Activated naive CD8-positive, alpha-beta T cell treated with anti-CD3 and anti-CD28 coated beads for 36 hours (primary cell): Measurements from ENCODE around the gene LRRN3. TPM values are rescaled to one million over a fixed set of nuclear protein-coding genes. Genes with fewer than 3 reads are reported as not detected.

Source experiments
- DNase-seq: peaks from one replicate; pipeline ENCODE4 v3.0.0; 2021
- H3K27ac Mint-ChIP-seq: one replicate; pipeline ENCODE4 v1.8.0; 2022; ENCODE audit warnings: mild to moderate bottlenecking, moderate library complexity, mixed read lengths
- H3K27me3 Mint-ChIP-seq: one replicate; pipeline ENCODE4 v1.8.0; 2022; ENCODE audit warnings: mild to moderate bottlenecking, mixed read lengths
- H3K36me3 Mint-ChIP-seq: one replicate; pipeline ENCODE4 v1.8.0; 2021; ENCODE audit warnings: mild to moderate bottlenecking, mixed read lengths
- H3K4me1 Mint-ChIP-seq: one replicate; pipeline ENCODE4 v1.8.0; 2021; ENCODE audit warnings: mixed read lengths
- H3K4me3 Mint-ChIP-seq: one replicate; pipeline ENCODE4 v1.8.0; 2022; ENCODE audit warnings: mild to moderate bottlenecking, moderate library complexity, mixed read lengths
- H3K9me3 Mint-ChIP-seq: one replicate; pipeline ENCODE4 v1.8.0; 2022; ENCODE audit warnings: mixed read lengths
- total RNA-seq, 2 experiments: library from RNA; stranded (reverse); gene quantifications; one replicate each; pipeline ENCODE4 v1.2.3, GENCODE V29; 2021

The LRRN3 gene
- 10 to 100 TPM; 89.3 to 93.6 TPM for total RNA-seq

DNA sequence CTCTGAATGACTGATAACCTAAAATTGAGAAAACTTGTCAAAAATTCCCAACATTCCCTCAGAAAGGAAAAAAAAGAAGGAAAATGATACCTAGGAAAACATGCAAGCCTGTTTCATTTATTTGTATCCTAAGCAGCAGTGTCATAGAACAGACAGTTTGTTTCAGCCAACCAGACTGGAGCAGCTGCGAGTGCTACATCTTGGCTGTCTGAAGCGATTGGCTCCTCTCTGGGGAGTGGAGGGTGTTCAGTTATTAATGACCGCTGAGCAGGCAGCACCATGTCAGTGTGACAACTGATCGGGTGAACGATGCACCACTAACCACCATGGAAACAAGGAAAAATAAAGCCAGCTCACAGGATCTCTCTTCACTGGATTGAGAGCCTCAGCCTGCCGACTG is at the start of gene LRRN3:
TSS of gene LRRN3 (plus strand) at position 282 of the 400 bp plus-strand sequence. CDS start 31,646 bp downstream, outside the sequence.
- no peaks in the 10 kb centered on the region for H3K27me3 Mint-ChIP-seq
- H3K4me1 Mint-ChIP-seq: peaks cover 48% of the 10 kb centered on the region
- H3K27ac Mint-ChIP-seq: peak within 1 kb of the TSS; percentile 91
- peaks cover 41% of the 10 kb centered on the region for H3K36me3 Mint-ChIP-seq
- DNase-seq: peak; percentile 72
- no peaks in the 10 kb centered on the region for H3K9me3 Mint-ChIP-seq
- H3K4me3 Mint-ChIP-seq: peak within 1 kb of the TSS; percentile 96

DNA sequence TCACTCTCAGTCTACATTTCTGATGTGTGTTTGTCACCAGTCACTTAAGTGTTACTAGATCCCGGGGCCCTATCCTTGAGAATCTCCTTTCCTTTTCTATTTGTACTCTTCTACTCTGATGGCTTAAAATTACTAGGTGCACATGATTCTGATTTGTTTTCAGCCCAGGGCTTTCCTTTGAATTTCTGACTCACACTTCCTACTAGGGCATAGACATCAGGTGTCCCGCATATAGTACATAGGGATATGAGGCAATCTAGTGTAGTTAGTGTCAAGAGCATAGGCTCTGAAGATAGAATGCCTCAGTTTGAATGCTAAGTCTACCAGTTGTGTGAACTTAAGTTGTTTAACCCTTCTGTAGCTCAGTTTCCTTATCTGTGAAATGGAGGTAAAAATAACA is 49.4 kb upstream of the LRRN3 start:
- Mint-ChIP-seq H3K9me3 (no peaks in the 10 kb centered on the region), H3K27ac (peak overlapping the region; percentile 80), H3K27me3 (no peaks in the 10 kb centered on the region), H3K4me3 (peak overlapping the region; percentile 59), H3K36me3 (peaks cover 2% of the 10 kb centered on the region), H3K4me1 (peaks cover 30% of the 10 kb centered on the region)
- DNase-seq: no peak

DNA sequence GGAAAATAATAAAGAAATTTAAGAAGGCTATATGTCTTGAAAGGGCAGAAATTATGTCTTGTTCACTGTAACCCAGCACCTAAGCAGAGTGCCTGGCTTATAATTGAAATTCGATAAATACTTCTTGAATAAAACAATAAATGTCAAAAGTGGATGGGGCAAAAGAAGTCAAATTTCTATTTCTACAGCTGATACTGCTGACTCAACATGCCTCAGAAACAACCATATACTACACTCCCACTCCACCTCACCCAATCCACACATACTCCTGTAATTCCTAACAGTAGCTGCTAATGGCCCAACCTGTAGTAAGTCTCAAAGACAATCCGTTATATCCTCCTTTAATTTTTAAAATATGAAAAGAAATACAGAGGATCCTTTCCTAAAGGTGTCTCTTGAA is 48.1 kb upstream of the LRRN3 start:
- peaks cover 1% of the 10 kb centered on the region for H3K9me3 Mint-ChIP-seq
- H3K4me1 Mint-ChIP-seq: peaks cover 28% of the 10 kb centered on the region
- H3K36me3 Mint-ChIP-seq: peaks cover 2% of the 10 kb centered on the region
- no peak overlapping the region for H3K27ac Mint-ChIP-seq
- no peak for DNase-seq
- no peak overlapping the region for H3K4me3 Mint-ChIP-seq
- H3K27me3 Mint-ChIP-seq: no peaks in the 10 kb centered on the region

DNA sequence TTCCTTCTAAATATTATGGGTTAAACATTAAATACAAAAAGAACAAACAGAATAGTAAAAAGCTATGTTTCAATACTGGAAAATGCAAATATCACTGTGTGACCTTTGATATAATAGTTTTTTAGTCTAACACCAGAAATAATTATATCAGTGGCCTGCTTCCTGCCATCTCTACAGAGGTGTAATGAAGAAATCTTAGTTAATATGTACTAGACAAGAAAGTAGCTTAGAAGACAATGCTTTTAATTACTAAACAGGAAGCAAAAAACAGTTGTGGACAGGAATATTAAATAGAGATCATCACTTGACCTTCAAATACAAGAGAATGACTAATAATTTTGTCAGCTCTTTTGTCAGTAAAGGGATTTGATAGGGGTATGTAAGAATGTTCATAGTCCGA is 47.4 kb upstream of the LRRN3 start:
- Mint-ChIP-seq H3K27ac (peak overlapping the region; percentile 23), H3K4me3 (no peak overlapping the region), H3K4me1 (peaks cover 21% of the 10 kb centered on the region), H3K27me3 (no peaks in the 10 kb centered on the region), H3K36me3 (peaks cover 2% of the 10 kb centered on the region), H3K9me3 (peaks cover 1% of the 10 kb centered on the region)
- no peak for DNase-seq

DNA sequence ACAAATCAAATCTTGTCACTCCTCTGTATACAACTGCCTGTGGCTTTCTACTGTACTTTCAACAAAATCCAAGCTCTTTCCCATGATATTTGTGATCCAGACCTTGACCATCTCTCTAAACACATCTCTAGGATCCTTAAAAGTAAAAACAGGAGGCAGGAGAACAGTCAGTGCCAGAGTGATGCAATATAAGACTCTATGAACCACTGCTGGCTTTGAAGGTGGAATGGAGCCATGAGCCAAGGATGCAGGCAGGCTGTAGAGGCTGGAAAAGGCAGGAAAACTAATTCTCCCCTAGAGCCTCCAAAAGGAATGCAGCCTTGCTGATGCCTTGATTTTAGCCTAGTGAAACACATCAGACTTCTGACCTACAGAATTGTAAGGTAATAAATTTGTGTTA is 45.5 kb upstream of the LRRN3 start:
- H3K4me1 Mint-ChIP-seq: peaks cover 22% of the 10 kb centered on the region
- H3K36me3 Mint-ChIP-seq: no peaks in the 10 kb centered on the region
- H3K27me3 Mint-ChIP-seq: no peaks in the 10 kb centered on the region
- DNase-seq: no peak
- H3K4me3 Mint-ChIP-seq: no peak overlapping the region
- no peak overlapping the region for H3K27ac Mint-ChIP-seq
- H3K9me3 Mint-ChIP-seq: peaks cover 1% of the 10 kb centered on the region

DNA sequence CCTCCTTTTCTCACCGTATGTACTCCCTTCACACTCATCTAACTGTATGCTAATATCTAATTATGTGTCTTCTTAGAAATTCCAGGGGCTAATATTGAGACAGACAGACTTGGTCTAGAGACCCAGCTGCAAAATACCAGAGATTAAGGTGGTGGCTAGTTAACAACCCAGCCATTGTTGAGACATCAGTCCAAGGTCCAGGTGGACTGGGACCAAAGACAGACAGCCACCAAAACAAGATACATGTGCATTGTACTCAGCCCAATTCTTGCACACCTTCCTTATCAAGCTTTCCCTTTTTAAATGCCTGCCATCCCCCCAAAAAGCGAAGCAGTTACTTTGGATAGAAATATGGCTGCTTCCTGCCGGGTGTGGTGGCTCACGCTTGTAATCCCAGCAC is 43.3 kb upstream of the LRRN3 start:
- no peak for DNase-seq
- Mint-ChIP-seq H3K36me3 (peaks cover 3% of the 10 kb centered on the region), H3K27me3 (no peaks in the 10 kb centered on the region), H3K4me1 (peaks cover 20% of the 10 kb centered on the region), H3K9me3 (peaks cover 1% of the 10 kb centered on the region), H3K27ac (no peak overlapping the region), H3K4me3 (no peak overlapping the region)

DNA sequence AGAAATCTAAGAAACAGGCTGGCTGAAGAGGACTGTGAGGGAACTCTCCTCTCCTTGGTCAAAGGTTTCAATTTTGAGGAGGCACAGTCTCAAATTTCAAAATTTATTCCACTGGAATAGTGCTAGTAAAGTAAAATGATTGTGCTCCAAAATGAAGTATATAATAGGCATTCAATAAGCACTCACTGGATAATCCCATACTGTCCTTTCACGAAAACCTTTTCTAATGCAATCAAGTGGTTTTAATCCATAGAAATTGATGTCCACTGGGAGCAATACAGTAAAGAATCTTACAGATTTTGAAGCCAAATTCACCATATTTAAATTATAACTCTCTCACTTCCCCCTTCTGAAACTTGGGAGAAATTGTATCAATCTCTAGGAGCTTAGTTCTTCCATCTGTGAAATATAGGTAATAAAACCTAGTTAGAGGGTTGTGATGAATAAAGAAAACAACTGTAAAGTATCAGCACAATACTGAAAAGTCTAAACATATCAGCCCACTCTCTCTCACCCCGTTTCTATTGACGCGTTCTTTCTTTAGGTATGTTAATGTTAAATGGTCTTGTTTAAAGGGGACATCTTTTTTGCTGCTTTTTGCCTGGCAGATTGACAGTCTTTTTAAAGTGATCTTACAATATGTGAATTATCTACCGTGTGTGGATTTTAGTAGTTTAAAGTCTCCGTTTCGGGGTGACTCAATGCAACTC is 40.8 kb upstream of the LRRN3 start:
- Mint-ChIP-seq H3K36me3 (peaks cover 5% of the 10 kb centered on the region), H3K9me3 (peaks cover 1% of the 10 kb centered on the region), H3K27me3 (no peaks in the 10 kb centered on the region), H3K4me3 (no peak overlapping the region), H3K27ac (no peak overlapping the region), H3K4me1 (peaks cover 20% of the 10 kb centered on the region)
- no peak for DNase-seq

DNA sequence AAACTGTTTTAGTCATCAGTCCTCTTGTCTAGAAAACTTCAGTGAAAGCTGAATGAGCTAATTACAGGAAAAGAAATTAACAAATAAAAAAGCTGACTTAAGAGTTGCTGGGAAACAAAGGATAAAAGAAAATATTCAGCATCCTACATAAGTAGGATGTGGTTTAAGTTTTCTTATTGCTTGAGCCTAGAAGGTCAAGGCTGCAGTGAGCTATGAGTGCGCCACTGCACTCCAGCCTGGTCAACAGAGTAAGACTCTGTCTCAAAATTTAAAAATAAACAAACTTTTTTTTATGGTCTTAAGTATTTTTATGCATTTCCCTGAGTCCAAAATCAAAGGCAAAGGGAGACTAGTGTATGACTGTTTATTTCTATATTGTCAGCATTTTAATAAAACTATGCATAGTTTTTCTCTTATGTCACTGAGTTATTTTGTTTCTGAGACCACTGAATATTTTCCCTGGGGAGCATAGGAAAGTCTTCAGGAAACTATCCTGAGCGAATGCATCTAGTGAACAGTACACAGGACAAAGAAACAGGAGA is 40.0 kb upstream of the LRRN3 start:
- Mint-ChIP-seq H3K27me3 (no peaks in the 10 kb centered on the region), H3K36me3 (peaks cover 6% of the 10 kb centered on the region), H3K9me3 (peaks cover 1% of the 10 kb centered on the region), H3K4me1 (peaks cover 23% of the 10 kb centered on the region), H3K4me3 (no peak overlapping the region), H3K27ac (no peak overlapping the region)
- DNase-seq: no peak

DNA sequence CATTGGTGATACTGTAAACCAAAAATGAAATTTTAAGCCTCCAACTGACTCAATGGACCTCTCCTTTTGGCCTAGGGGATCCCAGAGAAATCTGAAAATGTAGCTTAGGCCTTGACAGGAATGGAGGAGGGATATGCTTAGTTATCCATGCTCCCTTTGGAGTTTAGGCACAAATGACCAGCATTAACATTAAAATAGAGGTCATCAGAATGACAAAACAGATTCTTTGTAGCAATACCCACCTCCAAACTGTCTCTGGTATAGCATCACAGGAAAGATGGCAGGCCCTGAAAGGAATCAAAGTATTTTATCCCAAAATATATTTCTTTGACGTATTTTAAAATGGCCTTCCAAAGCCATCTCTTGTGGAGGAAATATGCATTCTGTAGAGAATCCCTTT is 39.1 kb upstream of the LRRN3 start:
- Mint-ChIP-seq H3K27me3 (no peaks in the 10 kb centered on the region), H3K4me3 (no peak overlapping the region), H3K36me3 (peaks cover 6% of the 10 kb centered on the region), H3K9me3 (peaks cover 1% of the 10 kb centered on the region), H3K4me1 (peaks cover 28% of the 10 kb centered on the region), H3K27ac (no peak overlapping the region)
- no peak for DNase-seq

DNA sequence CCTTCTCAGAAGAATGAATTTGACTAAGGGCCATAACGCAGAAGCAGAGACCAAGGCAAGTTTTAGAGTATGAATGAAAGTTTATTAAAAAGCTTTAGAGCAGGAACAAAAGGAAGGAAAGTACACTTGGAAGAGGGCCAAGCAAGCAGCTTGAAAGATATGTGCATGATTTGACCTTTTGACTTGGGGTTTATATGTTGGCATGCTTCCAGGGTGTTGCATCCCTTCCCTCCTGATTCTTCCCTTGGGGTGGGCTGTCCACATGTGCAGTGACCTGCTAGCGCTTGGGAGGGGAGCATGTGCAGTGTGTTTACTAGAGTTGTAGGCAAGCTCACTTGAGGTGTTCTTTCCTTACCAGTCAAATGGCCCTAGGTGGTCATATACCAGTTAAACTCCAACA is 37.9 kb upstream of the LRRN3 start:
- H3K4me3 Mint-ChIP-seq: no peak overlapping the region
- peaks cover 33% of the 10 kb centered on the region for H3K4me1 Mint-ChIP-seq
- peaks cover 6% of the 10 kb centered on the region for H3K36me3 Mint-ChIP-seq
- H3K27me3 Mint-ChIP-seq: no peaks in the 10 kb centered on the region
- no peak overlapping the region for H3K27ac Mint-ChIP-seq
- DNase-seq: no peak
- H3K9me3 Mint-ChIP-seq: no peaks in the 10 kb centered on the region

DNA sequence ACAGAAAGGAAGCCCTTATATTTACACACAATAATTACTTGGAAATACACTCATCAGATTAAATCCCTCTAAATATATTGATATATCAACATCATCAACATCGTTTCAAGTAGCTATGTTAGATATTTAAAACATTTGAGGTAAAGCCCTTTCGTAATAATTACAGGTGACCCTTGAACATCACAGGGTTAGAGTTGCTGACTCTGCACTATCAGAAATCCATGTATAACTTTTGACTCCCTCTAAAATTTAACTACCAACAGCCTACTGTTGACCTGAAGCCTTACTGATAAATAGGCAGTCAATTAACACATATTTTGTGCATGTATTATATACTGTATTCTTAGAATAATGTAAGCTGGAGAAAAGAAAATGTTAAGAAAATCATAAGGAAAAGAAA is 34.6 kb upstream of the LRRN3 start:
- no peak for DNase-seq
- Mint-ChIP-seq H3K4me3 (no peak overlapping the region), H3K36me3 (peaks cover 8% of the 10 kb centered on the region), H3K9me3 (no peaks in the 10 kb centered on the region), H3K4me1 (peaks cover 33% of the 10 kb centered on the region), H3K27me3 (no peaks in the 10 kb centered on the region), H3K27ac (no peak overlapping the region)

DNA sequence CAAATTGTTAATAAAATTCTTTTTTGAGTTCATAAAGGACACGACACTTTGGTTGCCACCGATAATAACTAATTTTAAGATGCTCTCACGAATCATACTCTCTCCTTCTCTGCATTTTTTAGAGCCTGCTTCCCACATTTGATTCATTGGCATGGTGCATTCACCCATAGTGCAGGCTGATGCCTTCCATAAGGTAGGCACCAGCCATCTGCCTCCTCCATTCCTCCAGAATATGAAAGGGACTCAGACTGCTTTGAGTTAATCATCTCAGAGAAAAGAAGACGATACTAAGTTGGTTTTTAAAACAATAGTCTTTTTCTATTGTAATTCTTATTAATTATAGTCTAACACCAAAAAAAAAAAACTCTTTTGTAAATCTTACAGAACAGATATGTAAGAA is 33.9 kb upstream of the LRRN3 start:
- peaks cover 6% of the 10 kb centered on the region for H3K9me3 Mint-ChIP-seq
- H3K4me1 Mint-ChIP-seq: peaks cover 35% of the 10 kb centered on the region
- DNase-seq: no peak

DNA sequence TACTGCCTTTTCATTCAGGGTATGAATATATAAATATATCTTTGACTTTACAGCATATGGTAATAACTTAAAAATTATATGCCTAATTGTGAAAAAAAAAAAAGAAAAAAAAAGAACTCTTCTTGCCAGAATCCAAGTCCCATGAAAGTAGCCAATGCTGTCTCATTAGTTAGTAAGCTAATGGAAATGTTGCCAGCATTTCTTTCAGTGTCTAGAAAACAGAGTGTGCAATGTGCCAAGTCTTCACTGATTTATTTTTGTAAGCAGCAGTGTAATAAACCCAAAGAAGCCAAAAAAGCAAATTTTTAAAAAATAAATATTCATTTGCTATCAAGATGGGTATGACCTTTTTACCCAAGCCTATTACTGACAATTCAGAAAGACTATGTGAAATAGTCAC is 31.1 kb upstream of the LRRN3 start:
- no peak for DNase-seq
- H3K36me3 Mint-ChIP-seq: peaks cover 27% of the 10 kb centered on the region
- no peak overlapping the region for H3K27ac Mint-ChIP-seq
- peaks cover 25% of the 10 kb centered on the region for H3K4me1 Mint-ChIP-seq
- H3K4me3 Mint-ChIP-seq: no peak overlapping the region
- peaks cover 27% of the 10 kb centered on the region for H3K9me3 Mint-ChIP-seq
- H3K27me3 Mint-ChIP-seq: no peaks in the 10 kb centered on the region

More for the DNA sequence above, 33.9 kb upstream of the LRRN3 start:
- Mint-ChIP-seq H3K27me3 (no peaks in the 10 kb centered on the region), H3K27ac (no peak overlapping the region), H3K4me3 (no peak overlapping the region), H3K36me3 (peaks cover 12% of the 10 kb centered on the region)

DNA sequence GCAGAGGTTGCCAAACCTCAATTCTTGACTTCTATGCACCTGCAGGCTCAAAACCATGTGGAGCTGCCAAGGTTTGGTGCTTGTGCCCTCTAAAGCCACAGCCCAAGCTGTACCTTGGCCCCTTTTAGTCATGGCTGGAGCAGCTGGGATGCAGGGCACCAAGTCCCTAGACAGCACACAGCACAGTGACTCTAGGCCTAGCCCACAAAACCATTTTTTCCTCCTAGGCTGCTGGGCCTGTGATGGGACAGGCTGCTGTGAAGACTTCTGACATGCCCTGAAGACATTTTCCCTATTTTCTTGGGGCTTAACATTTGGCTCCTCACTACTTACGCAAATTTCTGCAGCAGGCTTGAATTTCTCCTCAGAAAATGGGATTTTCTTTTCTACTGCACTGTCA is 27.8 kb upstream of the LRRN3 start:
- Mint-ChIP-seq H3K36me3 (peaks cover 31% of the 10 kb centered on the region), H3K27ac (no peak overlapping the region), H3K4me1 (peaks cover 11% of the 10 kb centered on the region), H3K9me3 (peaks cover 31% of the 10 kb centered on the region), H3K4me3 (no peak overlapping the region), H3K27me3 (no peaks in the 10 kb centered on the region)
- no peak for DNase-seq

DNA sequence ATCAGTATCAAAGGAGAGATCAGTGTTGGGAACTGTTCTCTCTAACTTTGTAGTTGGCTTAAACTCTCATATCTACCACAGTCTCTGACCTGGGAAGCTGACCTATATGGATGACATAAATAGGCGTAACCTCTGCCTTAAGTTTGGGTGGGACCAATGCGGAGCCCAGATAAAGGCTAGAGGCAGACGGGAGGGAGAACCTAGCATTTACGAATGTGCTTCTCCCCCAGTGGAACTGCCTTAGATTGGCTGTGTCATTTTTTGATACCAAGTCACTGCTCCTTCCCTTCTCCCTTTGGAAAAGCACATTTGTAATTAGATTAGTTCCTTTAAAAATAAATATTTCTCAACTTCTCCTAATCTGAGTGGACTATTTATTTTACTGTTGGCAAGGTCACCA is 23.7 kb upstream of the LRRN3 start:
- Mint-ChIP-seq H3K36me3 (peaks cover 23% of the 10 kb centered on the region), H3K27me3 (no peaks in the 10 kb centered on the region), H3K4me3 (no peak overlapping the region), H3K9me3 (peaks cover 23% of the 10 kb centered on the region), H3K4me1 (peaks cover 26% of the 10 kb centered on the region), H3K27ac (no peak overlapping the region)
- no peak for DNase-seq

DNA sequence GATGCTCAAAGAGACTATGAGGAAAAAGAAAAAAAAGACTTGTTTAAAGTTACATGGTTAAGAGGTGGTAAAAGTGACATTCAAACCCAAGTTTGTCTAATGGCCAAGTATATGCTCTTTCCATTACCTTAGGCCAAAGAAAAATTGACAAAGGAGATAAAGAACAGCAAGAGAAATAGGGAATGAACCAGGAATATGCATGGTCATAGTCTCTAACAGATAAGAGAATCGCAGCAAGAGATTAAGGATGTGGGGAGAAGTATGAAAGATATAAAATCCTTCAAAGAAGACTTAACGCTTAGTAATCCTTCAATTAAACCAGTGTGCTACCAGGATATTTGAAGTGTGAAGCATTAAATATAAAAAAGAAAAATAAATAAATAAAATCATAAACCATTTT is 23.2 kb upstream of the LRRN3 start:
- H3K4me1 Mint-ChIP-seq: peaks cover 31% of the 10 kb centered on the region
- H3K36me3 Mint-ChIP-seq: peaks cover 20% of the 10 kb centered on the region
- DNase-seq: no peak
- H3K27me3 Mint-ChIP-seq: no peaks in the 10 kb centered on the region
- H3K4me3 Mint-ChIP-seq: no peak overlapping the region
- peak overlapping the region; percentile 30 for H3K27ac Mint-ChIP-seq
- H3K9me3 Mint-ChIP-seq: peaks cover 20% of the 10 kb centered on the region
